Esophagus squamous epithelium (tissue), 5 donors: Measurements from ENCODE around the gene IRS1. TPM values are rescaled to one million over a fixed set of nuclear protein-coding genes. Genes with fewer than 3 reads are reported as not detected.

Source experiments
- DNase-seq: peaks from one replicate; lab custom pipeline; 2025; lab: John Stamatoyannopoulos, UW
- H3K27ac ChIP-seq, 4 donors: fragments of 200-600 bp; sonication (generic); one replicate each; pipeline ENCODE4 v1.5.1; 2016 to 2019; ENCODE audit warnings: mild to moderate bottlenecking in 1 of 4
- H3K27me3 ChIP-seq, 4 donors: fragments of 200-600 bp; sonication (generic); 1 replicate in 3 of 4; 2 replicates in 1 of 4; pipeline versions ENCODE4 v1.5.1 to v1.6.0; 2017 to 2021; ENCODE audit warnings: antibody characterized with exemption in 1 of 4
- H3K36me3 ChIP-seq, 3 donors: fragments of 200-600 bp; sonication (generic); one replicate each; pipeline ENCODE4 v1.5.1; 2016 to 2019
- H3K4me1 ChIP-seq, 3 donors: fragments of 200-600 bp; sonication (generic); one replicate each; pipeline ENCODE4 v1.5.1; 2017 to 2019
- H3K4me3 ChIP-seq, 4 donors: fragments of 200-600 bp; sonication (generic); 1 replicate in 3 of 4; 2 replicates in 1 of 4; pipeline ENCODE4 v1.5.1; 2016 to 2019; ENCODE audit warnings: mild to moderate bottlenecking in 2 of 4, moderate library complexity in 1 of 4
- H3K9me3 ChIP-seq, 3 donors: fragments of 200-600 bp; sonication (generic); one replicate each; pipeline ENCODE4 v1.5.1; 2016 to 2019
- POLR2A ChIP-seq, 4 donors: fragments of 450-650 bp; IDR thresholded peaks; one replicate each; pipeline ENCODE4 v1.6.1; 2017; ENCODE audit warnings: antibody characterized with exemption in 4 of 4, mild to moderate bottlenecking in 4 of 4, moderate library complexity in 3 of 4
- WGBS, 2 donors: methylation state at CpG; one replicate each; pipeline ENCODE4 v1.1.5; 2018; 5-methylcytosine and 5-hydroxymethylcytosine counted together
- intact Hi-C: fragments of 100-400 bp; cut with DNase I; formaldehyde crosslinking; loops from one replicate; pipeline ENCODE4 v1.15.0; 2022
- total RNA-seq, 4 donors: library from RNA; depleted of rRNA; stranded (reverse); fragments of >200 nt; gene quantifications; one replicate each; pipeline ENCODE4 v1.1.0, GENCODE V29; 2016
- TF ChIP-seq, protein P1 (sequence below), 6 experiments: fragments of 450-650 bp in 4 of 6; fragments of 200-600 bp in 2 of 6; sonication (generic) in 2 of 6; IDR thresholded peaks; one replicate each; pipeline ENCODE4 v1.5.1; 2016 to 2019; ENCODE audit warnings: antibody characterized with exemption in 6 of 6, mild to moderate bottlenecking in 4 of 6, moderate library complexity in 4 of 6
- donor health status: DM: yes; HTN: yes; CAD: no.

Gene IRS1
- total RNA-seq, 4 donors from 2014 or later, result 3.5 to 20.5 (median 14.2) TPM

GRCh38 chr2:226794196-226794661 lies 5.4 kb downstream of the IRS1 start:
- intact Hi-C loops, result loop anchor here (10.0 kb wide), 2 partner anchors 139 to 579 kb away; no protein-coding TSS in a partner anchor
- Histone ChIP-seq H3K27ac (peak overlapping the region; percentile 85 to 97 (median 96)), H3K4me1 (peaks cover 18 to 91% (median 20%) of the 10 kb centered on the region in 3 donors), H3K27me3 (peaks cover 0 to 26% (median 0%) of the 10 kb centered on the region in 4 donors), H3K36me3 (no peaks in the 10 kb centered on the region), H3K4me3 (peak overlapping the region; percentile 63 to 78 (median 68)), H3K9me3 (no peaks in the 10 kb centered on the region)
- no peak for TF ChIP-seq POLR2A (IDR thresholded peaks at IDR 0.05)
- TF ChIP-seq, protein P1, sequence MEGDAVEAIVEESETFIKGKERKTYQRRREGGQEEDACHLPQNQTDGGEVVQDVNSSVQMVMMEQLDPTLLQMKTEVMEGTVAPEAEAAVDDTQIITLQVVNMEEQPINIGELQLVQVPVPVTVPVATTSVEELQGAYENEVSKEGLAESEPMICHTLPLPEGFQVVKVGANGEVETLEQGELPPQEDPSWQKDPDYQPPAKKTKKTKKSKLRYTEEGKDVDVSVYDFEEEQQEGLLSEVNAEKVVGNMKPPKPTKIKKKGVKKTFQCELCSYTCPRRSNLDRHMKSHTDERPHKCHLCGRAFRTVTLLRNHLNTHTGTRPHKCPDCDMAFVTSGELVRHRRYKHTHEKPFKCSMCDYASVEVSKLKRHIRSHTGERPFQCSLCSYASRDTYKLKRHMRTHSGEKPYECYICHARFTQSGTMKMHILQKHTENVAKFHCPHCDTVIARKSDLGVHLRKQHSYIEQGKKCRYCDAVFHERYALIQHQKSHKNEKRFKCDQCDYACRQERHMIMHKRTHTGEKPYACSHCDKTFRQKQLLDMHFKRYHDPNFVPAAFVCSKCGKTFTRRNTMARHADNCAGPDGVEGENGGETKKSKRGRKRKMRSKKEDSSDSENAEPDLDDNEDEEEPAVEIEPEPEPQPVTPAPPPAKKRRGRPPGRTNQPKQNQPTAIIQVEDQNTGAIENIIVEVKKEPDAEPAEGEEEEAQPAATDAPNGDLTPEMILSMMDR (IDR thresholded peaks at IDR 0.05), result no peak
- 26 to 30% methylated on average over 4 of the region's 4 CpGs for WGBS, 2 donors
- DNase-seq, result no peak

DNA sequence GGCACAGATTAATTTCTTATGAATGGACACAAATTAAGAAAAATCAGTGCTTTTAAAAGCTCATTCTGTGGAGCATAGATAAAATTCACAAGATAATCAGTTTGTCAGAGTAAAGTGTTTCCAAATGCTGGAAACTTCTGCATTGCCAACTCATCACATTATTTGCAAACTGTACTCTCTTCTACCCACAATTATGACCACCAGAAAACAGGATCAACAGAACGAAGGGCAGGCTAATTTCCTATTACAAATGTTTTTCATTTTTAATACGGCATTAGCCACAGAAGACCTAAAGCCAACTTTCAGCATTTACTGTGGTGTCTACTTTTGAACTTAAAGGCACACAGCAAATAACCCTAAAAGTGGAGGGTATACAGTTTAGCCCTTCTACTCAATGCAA lies 6.0 kb downstream of the IRS1 start:
- H3K27ac ChIP-seq, result peak overlapping the region; percentile 85 to 97 (median 96)

GRCh38 chr2:226792155-226792881 lies 7.3 kb downstream of the IRS1 start:
- Histone ChIP-seq H3K4me1 (peaks cover 13 to 84% (median 18%) of the 10 kb centered on the region in 3 donors), H3K36me3 (no peaks in the 10 kb centered on the region), H3K27me3 (peaks cover 0 to 7% (median 0%) of the 10 kb centered on the region in 4 donors), H3K4me3 (peak overlapping the region; percentile 60 to 78 (median 66)), H3K9me3 (no peaks in the 10 kb centered on the region), H3K27ac (peak overlapping the region; percentile 88 to 97 (median 96))
- no peak for DNase-seq
- intact Hi-C loops, result loop anchor here (10.0 kb wide), 2 partner anchors 138 to 578 kb away; no protein-coding TSS in a partner anchor
- WGBS, 2 donors, result 14 to 29% methylated on average over 6 to 7 of the region's 7 CpGs
- no peak for TF ChIP-seq POLR2A (IDR thresholded peaks at IDR 0.05)
- TF ChIP-seq, protein P1 (IDR thresholded peaks at IDR 0.05), result no peak

More for the DNA sequence above, 6.0 kb downstream of the IRS1 start:
- intact Hi-C loops, result loop anchor here (10.0 kb wide), 2 partner anchors 139 to 579 kb away; no protein-coding TSS in a partner anchor
- 14 to 19% methylated on average over 2 of the region's 2 CpGs for WGBS, 2 donors
- peak overlapping the region in 3 of 4 donors; percentile 63 to 78 (median 70) for H3K4me3 ChIP-seq
- H3K4me1 ChIP-seq, result peaks cover 18 to 91% (median 20%) of the 10 kb centered on the region in 3 donors
- no peaks in the 10 kb centered on the region for H3K9me3 ChIP-seq
- TF ChIP-seq POLR2A (IDR thresholded peaks at IDR 0.05), result no peak
- TF ChIP-seq, protein P1 (IDR thresholded peaks at IDR 0.05), result no peak
- no peak for DNase-seq
- H3K27me3 ChIP-seq, result peaks cover 0 to 21% (median 0%) of the 10 kb centered on the region in 4 donors
- H3K36me3 ChIP-seq, result no peaks in the 10 kb centered on the region

- TF ChIP-seq POLR2A (IDR thresholded peaks at IDR 0.05), result peak in 2 of 4 donors; percentile 65 to 83
- TF ChIP-seq, protein P1 (IDR thresholded peaks at IDR 0.05), result peak; percentile 23 to 84 (median 58)
- peak; percentile 38 for DNase-seq
- WGBS, 2 donors, result 4% methylated on average over 11 to 17 of the region's 56 CpGs
- Histone ChIP-seq H3K4me3 (peak overlapping the region; percentile 60 to 78 (median 66)), H3K27ac (peak overlapping the region; percentile 88 to 97 (median 96)), H3K4me1 (peaks cover 13 to 76% (median 18%) of the 10 kb centered on the region in 3 donors), H3K27me3 (no peaks in the 10 kb centered on the region), H3K36me3 (no peaks in the 10 kb centered on the region), H3K9me3 (no peaks in the 10 kb centered on the region)
- intact Hi-C loops, result loop anchor here (10.0 kb wide), 2 partner anchors 137 to 577 kb away; no protein-coding TSS in a partner anchor
These were observed 8.0 kb downstream of the IRS1 start for GRCh38 chr2:226791487-226792081.
